Fibroblast of lung (primary cell): ENCODE data around the gene GMPR2. TPM values are rescaled to one million over a fixed set of nuclear protein-coding genes. Genes with fewer than 3 reads are reported as not detected.
"Not testable (repeated sequence)": the region's sequence is repeated elsewhere in the genome, so short reads cannot be mapped to it uniquely, and the experiment has no call there.

Experiments used
- DNase-seq, 2 donors: peaks; one replicate each; pipeline versions ENCODE4 v3.0.0 to v3.0.0-alpha.2; 2010; ENCODE audit warnings: low read depth in 2 of 2
- H2AFZ ChIP-seq: 2 replicates; pipeline ENCODE4 v1.5.1; 2012; ENCODE audit warnings: low read length, control low read depth, inconsistent platforms
- H3K27ac ChIP-seq: 2 replicates; pipeline ENCODE4 v1.5.1; 2011; ENCODE audit warnings: low read length, control low read depth; ENCODE audit not compliant: insufficient read depth
- H3K27me3 ChIP-seq: 2 replicates; pipeline ENCODE4 v1.5.1; 2011; ENCODE audit warnings: mild to moderate bottlenecking, low read length; ENCODE audit not compliant: control insufficient read depth, insufficient read depth
- H3K36me3 ChIP-seq: 2 replicates; pipeline ENCODE4 v1.5.1; 2011; ENCODE audit warnings: low read length; ENCODE audit not compliant: control insufficient read depth, insufficient read depth
- H3K4me1 ChIP-seq: 2 replicates; pipeline ENCODE4 v1.5.1; 2011; ENCODE audit warnings: low read length; ENCODE audit not compliant: control insufficient read depth, insufficient read depth; ENCODE audit errors: extremely low read depth
- H3K4me2 ChIP-seq: 2 replicates; pipeline ENCODE4 v1.5.1; 2011; ENCODE audit warnings: low read length, control low read depth; ENCODE audit not compliant: insufficient read depth; ENCODE audit errors: extremely low read depth
- H3K4me3 ChIP-seq, 4 experiments: fragments of 200-600 bp in 1 of 4; sonication (generic) in 1 of 4; replicated peaks in 1 of 4; 2 replicates each; pipeline ENCODE4 v1.5.1; 2011 to 2016; ENCODE audit warnings: low read length in 4 of 4, low read depth in 3 of 4, mild to moderate bottlenecking in 3 of 4, control low read depth in 2 of 4, inconsistent platforms in 1 of 4, mixed read lengths in 1 of 4; ENCODE audit not compliant: insufficient read depth in 1 of 4; ENCODE audit errors: control extremely low read depth in 1 of 4
- H3K79me2 ChIP-seq: 2 replicates; pipeline ENCODE4 v1.5.1; 2012; ENCODE audit warnings: mild to moderate bottlenecking, low read length, inconsistent platforms; ENCODE audit not compliant: control insufficient read depth, insufficient read depth
- H3K9ac ChIP-seq: 2 replicates; pipeline ENCODE4 v1.5.1; 2011; ENCODE audit warnings: mild to moderate bottlenecking, low read length, control low read depth; ENCODE audit not compliant: insufficient read depth
- H3K9me3 ChIP-seq: 2 replicates; pipeline ENCODE4 v1.5.1; 2012; ENCODE audit warnings: low read depth, low read length; ENCODE audit not compliant: control insufficient read depth, insufficient read depth
- H4K20me1 ChIP-seq: 2 replicates; pipeline ENCODE4 v1.5.1; 2011; ENCODE audit warnings: low read length; ENCODE audit not compliant: control insufficient read depth, insufficient read depth; ENCODE audit errors: extremely low read depth
- EZH2 ChIP-seq: IDR thresholded peaks from 2 replicates; pipeline ENCODE4 v1.5.1; 2012; ENCODE audit warnings: low read length, control low read depth, mild to moderate bottlenecking; ENCODE audit errors: missing control alignments
- polyA plus RNA-seq, 2 donors: library from polyadenylated mRNA; depleted of rRNA in 1 of 2; stranded (reverse) in 1 of 2; unstranded in 1 of 2; fragments of >200 nt; gene quantifications; 2 replicates each; pipeline ENCODE4 v1.2.1, GENCODE V29; 2011 to 2012; ENCODE audit warnings: missing spikeins in 1 of 2
- total RNA-seq: library from RNA; depleted of rRNA; stranded (reverse); fragments of >200 nt; gene quantifications from 2 replicates; pipeline ENCODE4 v1.2.1, GENCODE V29; 2014
- TF ChIP-seq, protein P1 (sequence below), 2 donors: IDR thresholded peaks in 1 of 2; conservative IDR thresholded peaks in 1 of 2; 1 replicate in 1 of 2; 2 replicates in 1 of 2; pipeline ENCODE4 v1.5.1; 2011 to 2012; ENCODE audit warnings: low read length in 2 of 2, control low read depth in 1 of 2, inconsistent platforms in 1 of 2, low read depth in 1 of 2, mild to moderate bottlenecking in 1 of 2

GMPR2 gene
- total and polyA plus RNA-seq, 2 donors (not counting 1 experiment from before 2014, with no cell fraction given), result 80.2 to 128 TPM

- peak; percentile 20 to 27 for DNase-seq
- no peaks in the 10 kb centered on the region for H3K4me1 ChIP-seq
- H3K27ac ChIP-seq, result peak overlapping the region; percentile 98
- H3K27me3 ChIP-seq, result no peaks in the 10 kb centered on the region
- H3K9me3 ChIP-seq, result no peaks in the 10 kb centered on the region
- H3K79me2 ChIP-seq, result peaks cover 29% of the 10 kb centered on the region
- H3K4me2 ChIP-seq, result peak overlapping the region; percentile 81
- H4K20me1 ChIP-seq, result no peaks in the 10 kb centered on the region
- peak overlapping the region; percentile 15 for H2AFZ ChIP-seq
- peak overlapping the region; percentile 99 for H3K9ac ChIP-seq
- TF ChIP-seq, protein P1, sequence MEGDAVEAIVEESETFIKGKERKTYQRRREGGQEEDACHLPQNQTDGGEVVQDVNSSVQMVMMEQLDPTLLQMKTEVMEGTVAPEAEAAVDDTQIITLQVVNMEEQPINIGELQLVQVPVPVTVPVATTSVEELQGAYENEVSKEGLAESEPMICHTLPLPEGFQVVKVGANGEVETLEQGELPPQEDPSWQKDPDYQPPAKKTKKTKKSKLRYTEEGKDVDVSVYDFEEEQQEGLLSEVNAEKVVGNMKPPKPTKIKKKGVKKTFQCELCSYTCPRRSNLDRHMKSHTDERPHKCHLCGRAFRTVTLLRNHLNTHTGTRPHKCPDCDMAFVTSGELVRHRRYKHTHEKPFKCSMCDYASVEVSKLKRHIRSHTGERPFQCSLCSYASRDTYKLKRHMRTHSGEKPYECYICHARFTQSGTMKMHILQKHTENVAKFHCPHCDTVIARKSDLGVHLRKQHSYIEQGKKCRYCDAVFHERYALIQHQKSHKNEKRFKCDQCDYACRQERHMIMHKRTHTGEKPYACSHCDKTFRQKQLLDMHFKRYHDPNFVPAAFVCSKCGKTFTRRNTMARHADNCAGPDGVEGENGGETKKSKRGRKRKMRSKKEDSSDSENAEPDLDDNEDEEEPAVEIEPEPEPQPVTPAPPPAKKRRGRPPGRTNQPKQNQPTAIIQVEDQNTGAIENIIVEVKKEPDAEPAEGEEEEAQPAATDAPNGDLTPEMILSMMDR (conservative IDR thresholded peaks at IDR 0.05 in 1 of 2, IDR thresholded peaks at IDR 0.05 in 1 of 2; ENCODE audit: low read depth in 1 of 2, low read length in 2 of 2), result no peak
- TF ChIP-seq EZH2, result no peak
- peak overlapping the region; percentile 73 to 93 (median 81) for H3K4me3 ChIP-seq
- peaks cover 9% of the 10 kb centered on the region for H3K36me3 ChIP-seq
These were observed 36.4 kb upstream of the GMPR2 start for GRCh38 chr14:24196071-24197055.

GRCh38 chr14:24197056-24197450 is 35.7 kb upstream of the GMPR2 start:
- no peak overlapping the region for H2AFZ ChIP-seq
- TF ChIP-seq EZH2, result no peak
- TF ChIP-seq, protein P1 (conservative IDR thresholded peaks at IDR 0.05 in 1 of 2, IDR thresholded peaks at IDR 0.05 in 1 of 2; ENCODE audit: low read depth in 1 of 2, low read length in 2 of 2), result no peak
- H3K36me3 ChIP-seq, result peaks cover 9% of the 10 kb centered on the region
- peak overlapping the region in 1 of 4 experiments; percentile 93 for H3K4me3 ChIP-seq
- no peaks in the 10 kb centered on the region for H3K4me1 ChIP-seq
- no peak overlapping the region for H3K9ac ChIP-seq
- no peak for DNase-seq
- no peaks in the 10 kb centered on the region for H3K9me3 ChIP-seq
- no peak overlapping the region for H3K27ac ChIP-seq
- no peaks in the 10 kb centered on the region for H4K20me1 ChIP-seq
- peak overlapping the region; percentile 81 for H3K4me2 ChIP-seq
- peaks cover 29% of the 10 kb centered on the region for H3K79me2 ChIP-seq
- no peaks in the 10 kb centered on the region for H3K27me3 ChIP-seq

DNA sequence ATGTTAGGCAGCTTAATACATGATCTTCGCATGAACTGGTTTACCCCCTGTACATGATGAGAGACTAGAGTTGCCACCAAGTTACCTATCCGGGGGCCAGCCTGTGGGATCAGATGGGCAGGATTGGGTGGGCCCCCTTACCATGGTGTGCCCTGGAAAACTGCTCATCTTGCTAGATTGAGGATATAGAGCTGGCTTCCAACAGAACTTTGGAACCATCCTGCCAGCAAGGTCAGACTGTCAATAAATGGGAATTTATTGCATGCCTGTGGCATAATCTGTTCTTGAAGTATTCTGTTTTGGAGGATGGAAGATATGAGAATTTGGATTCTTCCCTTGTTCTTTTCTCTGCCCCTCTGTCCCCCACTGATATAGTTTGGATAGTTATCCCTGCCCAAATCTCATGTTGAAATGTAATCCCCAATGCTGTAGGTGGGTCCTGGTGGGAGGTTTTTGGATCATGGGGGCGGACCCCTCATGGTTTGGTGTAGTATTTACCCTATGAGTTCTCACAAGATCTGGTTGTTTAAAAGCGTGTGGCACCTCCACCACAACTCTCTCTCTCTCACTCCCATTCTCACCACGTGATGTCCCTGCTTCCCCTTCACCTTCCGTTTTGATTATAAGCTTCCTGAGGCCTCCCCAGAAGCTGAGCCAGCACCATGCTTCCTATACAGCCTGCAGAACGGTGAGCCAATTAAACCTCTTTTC is 33.8 kb upstream of the GMPR2 start:
- Histone ChIP-seq H3K9me3 (no peaks in the 10 kb centered on the region), H3K79me2 (peaks cover 22% of the 10 kb centered on the region), H3K4me1 (no peaks in the 10 kb centered on the region), H3K4me2 (no peak overlapping the region), H4K20me1 (no peaks in the 10 kb centered on the region), H3K27me3 (no peaks in the 10 kb centered on the region), H3K4me3 (no peak overlapping the region), H3K9ac (no peak overlapping the region), H2AFZ (no peak overlapping the region), H3K27ac (no peak overlapping the region), H3K36me3 (no peaks in the 10 kb centered on the region)
- TF ChIP-seq EZH2, result no peak
- TF ChIP-seq, protein P1 (conservative IDR thresholded peaks at IDR 0.05 in 1 of 2, IDR thresholded peaks at IDR 0.05 in 1 of 2; ENCODE audit: low read depth in 1 of 2, low read length in 2 of 2), result no peak
- no peak for DNase-seq

DNA sequence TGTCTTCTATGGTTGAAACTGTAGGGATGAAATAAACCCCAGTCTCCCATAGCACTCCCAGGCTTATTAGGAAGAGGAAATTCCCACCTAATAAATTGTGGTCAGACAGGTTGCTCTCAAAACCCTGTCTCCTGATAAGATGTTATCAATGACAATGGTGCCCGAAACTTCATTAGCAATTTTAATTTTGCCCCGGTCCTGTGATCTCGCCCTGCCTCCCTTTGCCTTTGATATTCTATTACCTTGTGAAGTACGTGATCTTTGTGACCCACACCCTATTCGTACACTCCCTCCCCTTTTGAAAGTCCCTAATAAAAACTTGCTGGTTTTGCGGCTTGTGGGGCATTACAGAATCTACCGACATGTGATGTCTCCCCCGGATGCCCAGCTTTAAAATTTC is 30.2 kb upstream of the GMPR2 start:
- H3K4me1 ChIP-seq, H3K27me3 ChIP-seq, H3K27ac ChIP-seq, H2AFZ ChIP-seq, H3K4me2 ChIP-seq, H3K79me2 ChIP-seq, H3K9ac ChIP-seq, DNase-seq, H3K4me3 ChIP-seq, H4K20me1 ChIP-seq, H3K9me3 ChIP-seq: not testable (repeated sequence)
- peaks cover 10% of the 10 kb centered on the region for H3K36me3 ChIP-seq
